H1 (cell line): ENCODE measurements around the gene U2SURP. TPM values are rescaled to one million over a fixed set of nuclear protein-coding genes. Genes with fewer than 3 reads are reported as not detected.
A peak's percentile ranks its signal among the peaks of the same experiment; 100 is the strongest.

Experiments used
- JUND ChIP-seq: IDR thresholded peaks from 2 replicates; pipeline ENCODE4 v1.6.1; 2011; ENCODE audit warnings: mild to moderate bottlenecking, improper control_type of control experiment, low read length
- KDM5A ChIP-seq: fragments of 200-600 bp; IDR thresholded peaks from 2 replicates; pipeline ENCODE4 v1.7.1; 2012; ENCODE audit warnings: mild to moderate bottlenecking, low read length, inconsistent platforms, mixed read lengths
- SIX5 ChIP-seq: IDR thresholded peaks from 2 replicates; pipeline ENCODE4 v1.6.1; 2011; ENCODE audit warnings: mild to moderate bottlenecking, low read depth, low read length
- polyA plus RNA-seq, 7 experiments: library from polyadenylated mRNA; depleted of rRNA in 3 of 7; stranded (reverse) in 5 of 7; unstranded in 2 of 7; fragments of >200 nt in 5 of 7; fragments of 200-250 nt in 2 of 7; gene quantifications; 1 replicate in 5 of 7; 2 replicates in 1 of 7; 4 replicates in 1 of 7; pipeline versions ENCODE4 v1.2.1 to v1.2.3, GENCODE V29; 2011 to 2013; ENCODE audit warnings: missing spikeins in 2 of 7, mixed read lengths in 2 of 7
- total RNA-seq: library from RNA; stranded (reverse); fragmentation: NEBNext Ultra II Directional; extraction: Animal tissue kit (Norgen Biotek cat#: 25700); gene quantifications from 2 replicates; pipeline ENCODE4 v1.2.1, GENCODE V29; 2021

U2SURP gene
- total and polyA plus RNA-seq, 2 of the 8 experiments (the other 6 are each of a cell fraction or from before 2014, with no cell fraction given), result 22.2 to 167 TPM

DNA sequence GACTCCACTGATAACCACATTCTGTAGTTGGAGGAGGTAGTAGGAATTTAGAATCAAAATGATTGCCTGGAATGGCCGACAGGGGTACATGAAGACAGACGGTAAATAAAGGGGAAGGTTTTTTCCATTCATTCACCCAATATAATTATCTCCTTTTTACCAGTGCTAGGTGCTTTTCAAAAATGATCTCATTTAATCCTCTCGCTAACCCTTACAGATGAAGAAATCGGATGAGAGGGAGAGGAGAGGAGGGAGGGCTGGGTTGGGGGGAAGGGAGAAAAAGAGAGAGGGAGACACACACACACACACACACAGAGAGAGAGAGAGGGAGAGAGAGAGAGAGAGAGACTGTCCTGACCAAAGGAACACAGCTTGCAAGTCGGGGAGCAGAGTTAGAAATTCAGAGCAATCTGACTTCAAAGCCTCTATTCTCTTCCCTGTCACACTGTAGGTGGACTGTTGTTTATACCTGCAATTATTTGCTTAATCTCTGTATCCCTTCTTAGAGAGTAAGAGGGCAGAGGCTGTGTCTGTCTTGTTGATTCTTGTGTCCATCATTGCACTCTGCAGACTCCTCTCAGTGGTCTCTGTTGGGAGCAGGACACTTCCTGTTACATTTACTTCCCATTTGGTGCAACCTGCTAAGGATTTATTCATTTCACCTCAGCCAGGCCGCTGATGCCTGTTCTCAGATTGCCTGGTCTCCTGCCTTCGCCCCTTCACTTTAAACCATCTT, 19.2 kb upstream of the U2SURP start (continued):
- TF ChIP-seq KDM5A (no peak), JUND (peak; percentile 49; the same call in 1 of the 2 replicates), SIX5 (no peak)
